Endodermal cell (in vitro differentiated cells): ENCODE results near the gene NDRG3. TPM values are rescaled to one million over a fixed set of nuclear protein-coding genes. Genes with fewer than 3 reads are reported as not detected.

Source experiments
- DNase-seq: peaks from one replicate; pipeline ENCODE4 v3.0.0-alpha.2; 2017
- H3K27ac ChIP-seq: 2 replicates; pipeline ENCODE4 v1.5.1; 2013; ENCODE audit warnings: mild to moderate bottlenecking, low read depth, low read length, moderate library complexity
- H3K27me3 ChIP-seq: 2 replicates; pipeline ENCODE4 v1.6.1; 2013; ENCODE audit warnings: mild to moderate bottlenecking, low read length, moderate library complexity; ENCODE audit not compliant: insufficient read depth, control insufficient read depth, poor library complexity, severe bottlenecking
- H3K36me3 ChIP-seq: 2 replicates; pipeline ENCODE4 v1.7.0; 2013; ENCODE audit warnings: mild to moderate bottlenecking, low read length, moderate library complexity; ENCODE audit not compliant: control insufficient read depth, insufficient read depth
- H3K4me1 ChIP-seq: one replicate; pipeline ENCODE4 v1.7.0; 2013; ENCODE audit warnings: low read length; ENCODE audit not compliant: control insufficient read depth, insufficient read depth
- H3K4me3 ChIP-seq: 2 replicates; pipeline ENCODE4 v1.5.1; 2013; ENCODE audit warnings: mild to moderate bottlenecking, low read length, moderate library complexity
- H3K9ac ChIP-seq: 2 replicates; pipeline ENCODE4 v1.6.1; 2013; ENCODE audit warnings: mild to moderate bottlenecking, low read length, moderate library complexity; ENCODE audit not compliant: poor library complexity, severe bottlenecking; ENCODE audit errors: extremely low read depth
- H3K9me3 ChIP-seq: 2 replicates; pipeline ENCODE4 v1.6.1; 2013; ENCODE audit warnings: mild to moderate bottlenecking, low read length, moderate library complexity; ENCODE audit not compliant: control insufficient read depth
- H3K27ac Mint-ChIP-seq: 2 replicates; pipeline ENCODE4 v1.8.0; 2020; ENCODE audit warnings: mixed read lengths
- H3K27me3 Mint-ChIP-seq: 2 replicates; pipeline ENCODE4 v1.8.0; 2021; ENCODE audit warnings: mild to moderate bottlenecking, mixed read lengths; ENCODE audit not compliant: insufficient read depth
- H3K36me3 Mint-ChIP-seq: 2 replicates; pipeline ENCODE4 v1.8.0; 2020; ENCODE audit warnings: low read depth, mixed read lengths
- H3K4me1 Mint-ChIP-seq: 2 replicates; pipeline ENCODE4 v1.8.0; 2020; ENCODE audit warnings: mixed read lengths
- H3K4me3 Mint-ChIP-seq: 2 replicates; pipeline ENCODE4 v1.8.0; 2020; ENCODE audit warnings: mild to moderate bottlenecking, moderate library complexity, mixed read lengths
- H3K9me3 Mint-ChIP-seq: 2 replicates; pipeline ENCODE4 v1.8.0; 2020; ENCODE audit warnings: mild to moderate bottlenecking, mixed read lengths
- WGBS, 2 experiments: methylation state at CpG; one replicate each; pipeline versions ENCODE4 v1.1.5 to v1.1.7; 2013; ENCODE audit warnings: missing lambda C conversion rate in 2 of 2, mixed read lengths in 1 of 2; ENCODE audit not compliant: insufficient coverage in 1 of 2, insufficient read length in 1 of 2; 5-methylcytosine and 5-hydroxymethylcytosine counted together
- total RNA-seq, 2 donors: library from RNA; stranded (reverse); fragmentation: NEBNext Ultra II Directional in 1 of 2; extraction: Animal tissue kit (Norgen Biotek cat#: 25700) in 1 of 2; gene quantifications; 2 replicates in 1 of 2; 3 replicates in 1 of 2; pipeline ENCODE4 v1.2.1, GENCODE V29; 2021
- TF ChIP-seq, protein P1 (sequence below): fragments of 200-600 bp; sonication (generic); conservative IDR thresholded peaks from 2 replicates; pipeline ENCODE4 v1.5.0; 2021; ENCODE audit warnings: antibody characterized with exemption, mild to moderate bottlenecking

Gene NDRG3
- total RNA-seq, 2 donors from 2014 or later = 24.6 to 26.1 TPM

DNA sequence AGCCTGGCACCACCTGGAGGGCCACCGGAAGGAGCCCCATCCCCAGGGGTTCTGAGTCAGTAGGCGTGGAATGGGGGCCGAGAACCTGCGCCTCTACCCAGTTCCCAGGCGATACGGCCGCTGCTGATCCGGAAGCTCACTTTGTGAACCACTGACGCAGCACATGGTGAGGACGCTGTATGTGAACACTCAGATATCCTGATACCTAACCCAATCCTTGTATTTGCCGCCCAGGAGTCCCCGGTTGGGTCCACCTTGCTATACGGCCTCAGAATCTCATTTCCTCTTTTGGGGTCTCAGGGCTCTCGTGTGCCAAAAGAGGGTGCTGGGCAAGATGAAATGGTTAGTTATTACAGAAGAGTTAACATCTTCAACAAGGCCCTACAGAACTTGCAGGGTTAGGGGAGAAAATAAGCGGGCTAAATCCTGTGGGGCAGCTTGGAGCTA, 140.9 kb downstream of the NDRG3 start:
- Histone ChIP-seq H3K36me3 (peaks cover 25% of the 10 kb centered on the region), H3K4me1 (no peaks in the 10 kb centered on the region), H3K27me3 (no peaks in the 10 kb centered on the region), H3K27ac (no peak overlapping the region), H3K4me3 (peak overlapping the region; percentile 51), H3K9me3 (no peaks in the 10 kb centered on the region), H3K9ac (no peak overlapping the region)
- TF ChIP-seq, protein P1, sequence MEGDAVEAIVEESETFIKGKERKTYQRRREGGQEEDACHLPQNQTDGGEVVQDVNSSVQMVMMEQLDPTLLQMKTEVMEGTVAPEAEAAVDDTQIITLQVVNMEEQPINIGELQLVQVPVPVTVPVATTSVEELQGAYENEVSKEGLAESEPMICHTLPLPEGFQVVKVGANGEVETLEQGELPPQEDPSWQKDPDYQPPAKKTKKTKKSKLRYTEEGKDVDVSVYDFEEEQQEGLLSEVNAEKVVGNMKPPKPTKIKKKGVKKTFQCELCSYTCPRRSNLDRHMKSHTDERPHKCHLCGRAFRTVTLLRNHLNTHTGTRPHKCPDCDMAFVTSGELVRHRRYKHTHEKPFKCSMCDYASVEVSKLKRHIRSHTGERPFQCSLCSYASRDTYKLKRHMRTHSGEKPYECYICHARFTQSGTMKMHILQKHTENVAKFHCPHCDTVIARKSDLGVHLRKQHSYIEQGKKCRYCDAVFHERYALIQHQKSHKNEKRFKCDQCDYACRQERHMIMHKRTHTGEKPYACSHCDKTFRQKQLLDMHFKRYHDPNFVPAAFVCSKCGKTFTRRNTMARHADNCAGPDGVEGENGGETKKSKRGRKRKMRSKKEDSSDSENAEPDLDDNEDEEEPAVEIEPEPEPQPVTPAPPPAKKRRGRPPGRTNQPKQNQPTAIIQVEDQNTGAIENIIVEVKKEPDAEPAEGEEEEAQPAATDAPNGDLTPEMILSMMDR = no peak
- Mint-ChIP-seq H3K4me3 (peak overlapping the region; percentile 99), H3K4me1 (peaks cover 25% of the 10 kb centered on the region), H3K9me3 (no peaks in the 10 kb centered on the region), H3K27me3 (no peaks in the 10 kb centered on the region), H3K36me3 (peaks cover 25% of the 10 kb centered on the region), H3K27ac (peak overlapping the region; percentile 90)
- DNase-seq = no peak
- WGBS, 2 experiments = 86 to 88% methylated on average over 11 to 15 of the region's 15 CpGs

Other genes with a start within 250 kb of the NDRG3 start
- 100 to 1,000 TPM; 264 to 284 TPM for gene MYL9, start 204.6 kb downstream of the NDRG3 start, total RNA-seq
- gene TGIF2, start 172.5 kb downstream of the NDRG3 start, total RNA-seq = 10 to 100 TPM; 33.4 to 39.0 TPM
- 10 to 100 TPM; 98.9 to 99.9 TPM for gene RAB5IF, start 140.3 kb downstream of the NDRG3 start, total RNA-seq
- gene SLA2, start 99.9 kb downstream of the NDRG3 start, total RNA-seq = under 1 TPM; 0.44 to 0.68 TPM
- gene DSN1, start 27.7 kb upstream of the NDRG3 start, total RNA-seq = 10 to 100 TPM; 21.4 to 32.4 TPM
- gene TLDC2, start 130.0 kb upstream of the NDRG3 start, total RNA-seq = under 1 TPM; 0.18 to 0.24 TPM
- 1 to 10 TPM; 3.7 to 4.9 TPM for gene SAMHD1, start 205.6 kb upstream of the NDRG3 start, total RNA-seq